Mesenchymal stem cell (in vitro differentiated cells and primary cell): Measurements from ENCODE around the gene MYBPC1. TPM values are rescaled to one million over a fixed set of nuclear protein-coding genes. Genes with fewer than 3 reads are reported as not detected.

ENCODE experiments used
- DNase-seq: peaks from one replicate; pipeline ENCODE4 v3.0.0-alpha.2; 2013
- H2AFZ ChIP-seq: one replicate; pipeline ENCODE4 v1.6.1; 2013; ENCODE audit warnings: low read depth, mild to moderate bottlenecking, control low read depth, inconsistent platforms, low read length, moderate library complexity
- H2AK5ac ChIP-seq: 2 replicates; pipeline ENCODE4 v1.6.1; 2013; ENCODE audit warnings: low read length, moderate library complexity, mild to moderate bottlenecking, inconsistent platforms; ENCODE audit not compliant: severe bottlenecking
- H2BK120ac ChIP-seq: one replicate; pipeline ENCODE4 v1.6.1; 2013; ENCODE audit warnings: low read depth, mild to moderate bottlenecking, inconsistent platforms, low read length, moderate library complexity
- H2BK12ac ChIP-seq, 2 experiments: one replicate each; pipeline ENCODE4 v1.6.1; 2013; ENCODE audit warnings: inconsistent platforms in 2 of 2, low read length in 2 of 2, mild to moderate bottlenecking in 2 of 2, moderate library complexity in 2 of 2, control low read depth in 1 of 2
- H2BK15ac ChIP-seq: one replicate; pipeline ENCODE4 v1.6.1; 2013; ENCODE audit warnings: mild to moderate bottlenecking, low read depth, inconsistent platforms; ENCODE audit not compliant: poor library complexity, severe bottlenecking
- H2BK5ac ChIP-seq: 2 replicates; pipeline ENCODE4 v1.6.1; 2013; ENCODE audit warnings: low read depth, mild to moderate bottlenecking, low read length, control low read depth, inconsistent platforms; ENCODE audit not compliant: poor library complexity, severe bottlenecking
- H3K14ac ChIP-seq, 2 experiments: one replicate each; pipeline ENCODE4 v1.6.1; 2013; ENCODE audit warnings: inconsistent platforms in 2 of 2, low read length in 2 of 2, control low read depth in 1 of 2, mild to moderate bottlenecking in 1 of 2, moderate library complexity in 1 of 2
- H3K18ac ChIP-seq, 2 experiments: one replicate each; pipeline ENCODE4 v1.6.1; 2013; ENCODE audit warnings: inconsistent platforms in 2 of 2, low read length in 2 of 2, control low read depth in 1 of 2, low read depth in 1 of 2, mild to moderate bottlenecking in 1 of 2
- H3K23ac ChIP-seq, 2 experiments: one replicate each; pipeline ENCODE4 v1.6.1; 2013; ENCODE audit warnings: inconsistent platforms in 2 of 2, low read length in 2 of 2, mild to moderate bottlenecking in 2 of 2, moderate library complexity in 2 of 2, control low read depth in 1 of 2
- H3K27ac ChIP-seq: 2 replicates; pipeline ENCODE4 v1.5.1; 2013; ENCODE audit warnings: mild to moderate bottlenecking, moderate library complexity, low read length, control low read depth, inconsistent platforms; ENCODE audit not compliant: poor library complexity, severe bottlenecking
- H3K27me3 ChIP-seq, 2 experiments: 2 replicates each; pipeline versions ENCODE4 v1.6.1 to v1.7.0; 2013; ENCODE audit warnings: low read length in 2 of 2, mild to moderate bottlenecking in 2 of 2, moderate library complexity in 2 of 2, control low read depth in 1 of 2, inconsistent platforms in 1 of 2; ENCODE audit not compliant: control insufficient read depth in 1 of 2, insufficient read depth in 1 of 2
- H3K36me3 ChIP-seq, 2 experiments: 2 replicates each; pipeline versions ENCODE4 v1.6.1 to v1.7.0; 2013; ENCODE audit warnings: low read length in 2 of 2, control low read depth in 1 of 2, inconsistent platforms in 1 of 2, low read depth in 1 of 2, mild to moderate bottlenecking in 1 of 2; ENCODE audit not compliant: insufficient read depth in 2 of 2, control insufficient read depth in 1 of 2
- H3K4ac ChIP-seq, 2 experiments: one replicate each; pipeline ENCODE4 v1.6.1; 2013; ENCODE audit warnings: inconsistent platforms in 2 of 2, low read length in 2 of 2, mild to moderate bottlenecking in 2 of 2, moderate library complexity in 2 of 2, control low read depth in 1 of 2, low read depth in 1 of 2
- H3K4me1 ChIP-seq: 2 replicates; pipeline ENCODE4 v1.6.1; 2013; ENCODE audit warnings: low read depth, low read length, control low read depth; ENCODE audit not compliant: control insufficient read depth, insufficient read depth
- H3K4me2 ChIP-seq: 2 replicates; pipeline ENCODE4 v1.6.1; 2013; ENCODE audit warnings: low read length, mild to moderate bottlenecking, inconsistent platforms; ENCODE audit not compliant: poor library complexity, severe bottlenecking
- H3K4me3 ChIP-seq, 2 experiments: 2 replicates each; pipeline versions ENCODE4 v1.5.1 to v1.7.0; 2013; ENCODE audit warnings: low read length in 2 of 2, mild to moderate bottlenecking in 2 of 2, control low read depth in 1 of 2, low read depth in 1 of 2; ENCODE audit not compliant: insufficient read depth in 1 of 2
- H3K79me1 ChIP-seq: replicated peaks from 2 replicates; pipeline ENCODE4 v1.6.1; 2013; ENCODE audit warnings: mild to moderate bottlenecking, control low read depth, low read length, inconsistent platforms; ENCODE audit not compliant: poor library complexity, severe bottlenecking
- H3K9ac ChIP-seq: 2 replicates; pipeline ENCODE4 v1.7.0; 2013; ENCODE audit warnings: mild to moderate bottlenecking, low read length, moderate library complexity
- H3K9me3 ChIP-seq: 2 replicates; pipeline ENCODE4 v1.7.0; 2013; ENCODE audit warnings: mild to moderate bottlenecking, low read length; ENCODE audit not compliant: control insufficient read depth
- H4K8ac ChIP-seq: one replicate; pipeline ENCODE4 v1.6.1; 2013; ENCODE audit warnings: inconsistent platforms, mild to moderate bottlenecking, low read length, moderate library complexity
- H4K91ac ChIP-seq: one replicate; pipeline ENCODE4 v1.6.1; 2013; ENCODE audit warnings: mild to moderate bottlenecking, low read length, inconsistent platforms
- WGBS: methylation state at CpG from one replicate; pipeline ENCODE4 v1.1.7; 2013; ENCODE audit warnings: mixed read lengths; 5-methylcytosine and 5-hydroxymethylcytosine counted together
- polyA plus RNA-seq, 2 experiments: library from polyadenylated mRNA; stranded (reverse); fragments of 200-250 nt; gene quantifications; one replicate each; pipeline ENCODE4 v1.2.3, GENCODE V29; 2013

MYBPC1 gene, protein sequence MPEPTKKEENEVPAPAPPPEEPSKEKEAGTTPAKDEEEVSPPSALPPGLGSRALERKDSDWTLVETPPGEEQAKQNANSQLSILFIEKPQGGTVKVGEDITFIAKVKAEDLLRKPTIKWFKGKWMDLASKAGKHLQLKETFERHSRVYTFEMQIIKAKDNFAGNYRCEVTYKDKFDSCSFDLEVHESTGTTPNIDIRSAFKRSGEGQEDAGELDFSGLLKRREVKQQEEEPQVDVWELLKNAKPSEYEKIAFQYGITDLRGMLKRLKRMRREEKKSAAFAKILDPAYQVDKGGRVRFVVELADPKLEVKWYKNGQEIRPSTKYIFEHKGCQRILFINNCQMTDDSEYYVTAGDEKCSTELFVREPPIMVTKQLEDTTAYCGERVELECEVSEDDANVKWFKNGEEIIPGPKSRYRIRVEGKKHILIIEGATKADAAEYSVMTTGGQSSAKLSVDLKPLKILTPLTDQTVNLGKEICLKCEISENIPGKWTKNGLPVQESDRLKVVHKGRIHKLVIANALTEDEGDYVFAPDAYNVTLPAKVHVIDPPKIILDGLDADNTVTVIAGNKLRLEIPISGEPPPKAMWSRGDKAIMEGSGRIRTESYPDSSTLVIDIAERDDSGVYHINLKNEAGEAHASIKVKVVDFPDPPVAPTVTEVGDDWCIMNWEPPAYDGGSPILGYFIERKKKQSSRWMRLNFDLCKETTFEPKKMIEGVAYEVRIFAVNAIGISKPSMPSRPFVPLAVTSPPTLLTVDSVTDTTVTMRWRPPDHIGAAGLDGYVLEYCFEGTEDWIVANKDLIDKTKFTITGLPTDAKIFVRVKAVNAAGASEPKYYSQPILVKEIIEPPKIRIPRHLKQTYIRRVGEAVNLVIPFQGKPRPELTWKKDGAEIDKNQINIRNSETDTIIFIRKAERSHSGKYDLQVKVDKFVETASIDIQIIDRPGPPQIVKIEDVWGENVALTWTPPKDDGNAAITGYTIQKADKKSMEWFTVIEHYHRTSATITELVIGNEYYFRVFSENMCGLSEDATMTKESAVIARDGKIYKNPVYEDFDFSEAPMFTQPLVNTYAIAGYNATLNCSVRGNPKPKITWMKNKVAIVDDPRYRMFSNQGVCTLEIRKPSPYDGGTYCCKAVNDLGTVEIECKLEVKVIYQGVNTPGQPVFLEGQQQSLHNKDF
- not detected for polyA plus RNA-seq (2013, experiment 1 of 2)
- not detected for polyA plus RNA-seq (2013, experiment 2 of 2)

DNA sequence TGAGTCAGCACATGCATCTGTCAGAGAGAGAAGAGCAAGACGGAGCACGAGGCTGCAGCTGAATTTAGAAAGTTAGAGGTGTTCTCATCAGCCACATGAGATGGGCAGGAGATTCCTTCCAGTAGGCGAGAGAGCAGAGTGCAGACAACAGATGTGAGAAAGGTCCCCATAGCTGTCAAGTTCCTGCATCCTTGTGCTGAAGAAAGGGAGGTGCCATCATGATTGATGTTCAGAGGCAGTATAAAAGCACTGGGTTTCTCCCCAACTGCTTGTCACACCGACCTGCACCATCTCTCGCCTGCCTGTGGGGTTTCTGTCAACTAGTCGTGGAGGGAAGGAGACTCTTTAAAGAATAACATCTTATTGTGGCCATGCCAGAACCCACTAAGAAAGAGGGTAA lies at the start of gene MYBPC1:
Gene MYBPC1, plus strand, starts transcription at position 272 of the 400 bp plus-strand sequence. Its CDS starts 100 bp downstream, at position 372.
- Histone ChIP-seq H2AFZ (no peak within 1 kb of the TSS), H3K27me3 (no peaks in the 10 kb centered on the region), H2BK15ac (no peak within 1 kb of the TSS), H3K4me1 (no peaks in the 10 kb centered on the region), H3K4me3 (no peak within 1 kb of the TSS), H3K23ac (no peak within 1 kb of the TSS), H4K91ac (no peak within 1 kb of the TSS), H3K9me3 (no peaks in the 10 kb centered on the region), H2BK120ac (no peak within 1 kb of the TSS), H3K4me2 (no peak within 1 kb of the TSS), H2BK5ac (no peak within 1 kb of the TSS), H4K8ac (no peak within 1 kb of the TSS), H3K9ac (no peak within 1 kb of the TSS), H3K18ac (no peak within 1 kb of the TSS), H2BK12ac (no peak within 1 kb of the TSS), H3K36me3 (no peaks in the 10 kb centered on the region), H3K79me1 (no peaks in the 10 kb centered on the region), H3K14ac (no peak within 1 kb of the TSS), H3K27ac (no peak within 1 kb of the TSS), H2AK5ac (no peak within 1 kb of the TSS), H3K4ac (no peak within 1 kb of the TSS)
- no peak for DNase-seq
- WGBS = 37% methylated on average over 6 of the region's 6 CpGs

GRCh38 chr12:101551362-101552114 lies 43.2 kb upstream of the MYBPC1 start:
- no peak overlapping the region for H2BK5ac ChIP-seq
- peaks cover 0 to 8% of the 10 kb centered on the region in 2 experiments for H3K27me3 ChIP-seq
- no peak overlapping the region for H3K4me2 ChIP-seq
- H2BK15ac ChIP-seq = no peak overlapping the region
- no peak overlapping the region for H3K4me3 ChIP-seq
- no peak for DNase-seq
- no peak overlapping the region for H4K8ac ChIP-seq
- no peak overlapping the region for H2BK12ac ChIP-seq
- H4K91ac ChIP-seq = no peak overlapping the region
- no peaks in the 10 kb centered on the region for H3K4me1 ChIP-seq
- H3K23ac ChIP-seq = no peak overlapping the region
- no peak overlapping the region for H2BK120ac ChIP-seq
- H3K18ac ChIP-seq = no peak overlapping the region
- no peak overlapping the region for H2AK5ac ChIP-seq
- no peak overlapping the region for H3K4ac ChIP-seq
- H3K9ac ChIP-seq = no peak overlapping the region
- H3K9me3 ChIP-seq = no peaks in the 10 kb centered on the region
- H2AFZ ChIP-seq = no peak overlapping the region
- H3K14ac ChIP-seq = no peak overlapping the region
- H3K27ac ChIP-seq = no peak overlapping the region
- H3K36me3 ChIP-seq = no peaks in the 10 kb centered on the region
- H3K79me1 ChIP-seq = no peaks in the 10 kb centered on the region
- WGBS = 68% methylated on average over 6 of the region's 6 CpGs

DNA sequence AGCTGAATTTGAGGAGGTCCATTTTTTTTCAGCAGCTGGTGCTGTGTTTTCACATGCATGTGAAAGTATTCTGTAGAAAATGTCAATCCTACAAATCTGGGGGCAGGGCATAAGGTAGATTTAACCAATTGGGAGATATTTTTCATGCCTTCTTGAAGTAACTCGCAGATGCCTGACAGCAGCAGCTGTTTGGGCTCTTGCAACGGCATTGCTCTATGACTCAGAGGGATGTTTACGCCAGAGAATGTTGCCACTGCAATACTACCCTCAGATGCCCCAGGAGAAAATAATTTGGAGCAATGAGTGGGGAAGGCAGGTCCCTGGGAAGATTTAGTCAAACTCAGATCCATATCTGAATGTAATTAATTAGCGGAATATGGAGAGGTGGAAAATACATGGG lies 42.5 kb upstream of the MYBPC1 start:
- Histone ChIP-seq H3K27ac (no peak overlapping the region), H3K18ac (no peak overlapping the region), H3K36me3 (no peaks in the 10 kb centered on the region), H3K27me3 (peaks cover 0 to 8% of the 10 kb centered on the region in 2 experiments), H2BK15ac (no peak overlapping the region), H2BK12ac (no peak overlapping the region), H3K4ac (no peak overlapping the region), H2BK120ac (no peak overlapping the region), H3K9me3 (no peaks in the 10 kb centered on the region), H3K23ac (no peak overlapping the region), H3K4me3 (no peak overlapping the region), H2BK5ac (no peak overlapping the region), H3K9ac (no peak overlapping the region), H3K4me2 (no peak overlapping the region), H4K8ac (no peak overlapping the region), H2AK5ac (no peak overlapping the region), H4K91ac (no peak overlapping the region), H3K14ac (no peak overlapping the region), H3K4me1 (no peaks in the 10 kb centered on the region), H2AFZ (no peak overlapping the region), H3K79me1 (no peaks in the 10 kb centered on the region)
- 41% methylated on average over 4 of the region's 4 CpGs for WGBS
- DNase-seq = peak; percentile 65
